Rectal smooth muscle tissue (tissue), 1 donor: Measurements from ENCODE around the gene RAD51AP2.
"Not testable (repeated sequence)": the region's sequence is repeated elsewhere in the genome, so short reads cannot be mapped to it uniquely, and the experiment has no call there.

ENCODE experiments used
- H3K27ac ChIP-seq: one replicate; pipeline ENCODE4 v1.7.0; 2013; ENCODE audit warnings: low read depth, low read length, inconsistent platforms
- H3K27me3 ChIP-seq: one replicate; pipeline ENCODE4 v1.7.0; 2013; ENCODE audit warnings: low read length; ENCODE audit not compliant: control insufficient read depth, insufficient read depth
- H3K36me3 ChIP-seq: one replicate; pipeline ENCODE4 v1.7.0; 2013; ENCODE audit warnings: low read length; ENCODE audit not compliant: control insufficient read depth, insufficient read depth
- H3K4me1 ChIP-seq: one replicate; pipeline ENCODE4 v1.7.0; 2013; ENCODE audit warnings: low read length; ENCODE audit not compliant: control insufficient read depth, insufficient read depth
- H3K4me3 ChIP-seq: one replicate; pipeline ENCODE4 v1.7.0; 2013; ENCODE audit warnings: low read length
- H3K9ac ChIP-seq: one replicate; pipeline ENCODE4 v1.7.0; 2013; ENCODE audit warnings: low read length

RAD51AP2 gene

GRCh38 chr2:17518212-17519154, at the start of gene RAD51AP2:
Gene RAD51AP2, minus strand, starts transcription at chr2:17518440. Its CDS starts 25 bp downstream, at chr2:17518415.
- H3K27ac ChIP-seq, result peak within 1 kb of the TSS; percentile 59
- peaks cover 3% of the 10 kb centered on the region for H3K4me1 ChIP-seq
- H3K4me3 ChIP-seq, result peak within 1 kb of the TSS; percentile 70
- H3K27me3 ChIP-seq, result no peaks in the 10 kb centered on the region
- no peak within 1 kb of the TSS for H3K9ac ChIP-seq
- no peaks in the 10 kb centered on the region for H3K36me3 ChIP-seq

GRCh38 chr2:17565726-17566125, 47.5 kb upstream of the RAD51AP2 start:
- not testable (repeated sequence) for H3K4me1 ChIP-seq, H3K4me3 ChIP-seq, H3K27ac ChIP-seq, H3K36me3 ChIP-seq, H3K27me3 ChIP-seq, H3K9ac ChIP-seq

GRCh38 chr2:17558878-17559277, 40.6 kb upstream of the RAD51AP2 start:
- H3K27ac ChIP-seq, result no peak overlapping the region
- H3K27me3 ChIP-seq, result no peaks in the 10 kb centered on the region
- no peaks in the 10 kb centered on the region for H3K36me3 ChIP-seq
- H3K4me1 ChIP-seq, result no peaks in the 10 kb centered on the region
- no peak overlapping the region for H3K9ac ChIP-seq
- no peak overlapping the region for H3K4me3 ChIP-seq

GRCh38 chr2:17558053-17558452, 39.8 kb upstream of the RAD51AP2 start:
- Histone ChIP-seq H3K27ac (no peak overlapping the region), H3K4me3 (no peak overlapping the region), H3K36me3 (no peaks in the 10 kb centered on the region), H3K27me3 (no peaks in the 10 kb centered on the region), H3K9ac (no peak overlapping the region), H3K4me1 (no peaks in the 10 kb centered on the region)

GRCh38 chr2:17557596-17557995, 39.4 kb upstream of the RAD51AP2 start:
- H3K36me3 ChIP-seq, result no peaks in the 10 kb centered on the region
- H3K27me3 ChIP-seq, result no peaks in the 10 kb centered on the region
- no peak overlapping the region for H3K4me3 ChIP-seq
- H3K27ac ChIP-seq, result no peak overlapping the region
- no peaks in the 10 kb centered on the region for H3K4me1 ChIP-seq
- H3K9ac ChIP-seq, result no peak overlapping the region

- no peaks in the 10 kb centered on the region for H3K4me1 ChIP-seq
- H3K36me3 ChIP-seq, result no peaks in the 10 kb centered on the region
- no peak overlapping the region for H3K27ac ChIP-seq
- H3K27me3 ChIP-seq, result no peaks in the 10 kb centered on the region
- H3K9ac ChIP-seq, result no peak overlapping the region
- H3K4me3 ChIP-seq, result no peak overlapping the region
Observed at GRCh38 chr2:17555150-17555549, 36.9 kb upstream of the RAD51AP2 start.

- Histone ChIP-seq H3K4me1 (no peaks in the 10 kb centered on the region), H3K27ac (no peak overlapping the region), H3K4me3 (no peak overlapping the region), H3K36me3 (no peaks in the 10 kb centered on the region), H3K9ac (no peak overlapping the region), H3K27me3 (no peaks in the 10 kb centered on the region)
Observed at GRCh38 chr2:17550907-17551306, 32.7 kb upstream of the RAD51AP2 start.

GRCh38 chr2:17547737-17548136, 29.5 kb upstream of the RAD51AP2 start:
- H3K27ac ChIP-seq, result no peak overlapping the region
- H3K4me3 ChIP-seq, result no peak overlapping the region
- no peaks in the 10 kb centered on the region for H3K36me3 ChIP-seq
- no peaks in the 10 kb centered on the region for H3K4me1 ChIP-seq
- no peaks in the 10 kb centered on the region for H3K27me3 ChIP-seq
- no peak overlapping the region for H3K9ac ChIP-seq

- no peak overlapping the region for H3K27ac ChIP-seq
- H3K4me1 ChIP-seq, result no peaks in the 10 kb centered on the region
- no peaks in the 10 kb centered on the region for H3K27me3 ChIP-seq
- H3K4me3 ChIP-seq, result no peak overlapping the region
- no peak overlapping the region for H3K9ac ChIP-seq
- no peaks in the 10 kb centered on the region for H3K36me3 ChIP-seq
Observed at GRCh38 chr2:17547237-17547636, 29.0 kb upstream of the RAD51AP2 start.

- H3K4me3 ChIP-seq, result no peak overlapping the region
- no peaks in the 10 kb centered on the region for H3K36me3 ChIP-seq
- no peaks in the 10 kb centered on the region for H3K27me3 ChIP-seq
- H3K4me1 ChIP-seq, result no peaks in the 10 kb centered on the region
- no peak overlapping the region for H3K9ac ChIP-seq
- no peak overlapping the region for H3K27ac ChIP-seq
Observed at GRCh38 chr2:17545680-17546613, 27.7 kb upstream of the RAD51AP2 start.

- Histone ChIP-seq H3K36me3 (no peaks in the 10 kb centered on the region), H3K4me1 (no peaks in the 10 kb centered on the region), H3K27ac (no peak overlapping the region), H3K9ac (no peak overlapping the region), H3K27me3 (no peaks in the 10 kb centered on the region), H3K4me3 (no peak overlapping the region)
Observed at GRCh38 chr2:17544256-17544655, 26.0 kb upstream of the RAD51AP2 start.

GRCh38 chr2:17543848-17544247, 25.6 kb upstream of the RAD51AP2 start:
- H3K9ac ChIP-seq, result no peak overlapping the region
- H3K27me3 ChIP-seq, result no peaks in the 10 kb centered on the region
- H3K4me1 ChIP-seq, result no peaks in the 10 kb centered on the region
- no peak overlapping the region for H3K27ac ChIP-seq
- H3K4me3 ChIP-seq, result no peak overlapping the region
- H3K36me3 ChIP-seq, result no peaks in the 10 kb centered on the region
